Peyer's patch (tissue), 4 donors: Measurements from ENCODE around the gene EP400. TPM values are rescaled to one million over a fixed set of nuclear protein-coding genes. Genes with fewer than 3 reads are reported as not detected.
A peak's percentile ranks its signal among the peaks of the same experiment; 100 is the strongest.

ENCODE experiments used
- DNase-seq, 3 donors: peaks; one replicate each; pipeline ENCODE4 v3.0.0-alpha.2; 2017 to 2019
- H3K27ac ChIP-seq, 4 donors: fragments of 200-600 bp; sonication (generic); one replicate each; pipeline ENCODE4 v1.5.1; 2016 to 2019
- H3K27me3 ChIP-seq, 2 donors: fragments of 200-600 bp; sonication (generic); one replicate each; pipeline ENCODE4 v1.5.1; 2019
- H3K36me3 ChIP-seq, 3 donors: fragments of 200-600 bp; sonication (generic); one replicate each; pipeline ENCODE4 v1.5.1; 2016 to 2019
- H3K4me1 ChIP-seq, 4 donors: fragments of 200-600 bp; sonication (generic); one replicate each; pipeline ENCODE4 v1.5.1; 2016 to 2019
- H3K4me3 ChIP-seq, 4 donors: fragments of 200-600 bp; sonication (generic); 1 replicate in 3 of 4; 2 replicates in 1 of 4; pipeline ENCODE4 v1.5.1; 2016 to 2019; ENCODE audit warnings: mild to moderate bottlenecking in 1 of 4
- H3K9me3 ChIP-seq, 4 donors: fragments of 200-600 bp; sonication (generic); one replicate each; pipeline ENCODE4 v1.5.1; 2016 to 2019; ENCODE audit warnings: mild to moderate bottlenecking in 1 of 4
- CTCF ChIP-seq, 6 experiments: fragments of 450-650 bp in 4 of 6; fragments of 200-600 bp in 2 of 6; sonication (generic) in 1 of 6; IDR thresholded peaks; one replicate each; pipeline ENCODE4 v1.5.1; 2017 to 2019; ENCODE audit warnings: antibody characterized with exemption in 6 of 6, mild to moderate bottlenecking in 3 of 6, moderate library complexity in 1 of 6
- POLR2A ChIP-seq, 2 donors: fragments of 450-650 bp; IDR thresholded peaks; one replicate each; pipeline ENCODE4 v1.5.1; 2017; ENCODE audit warnings: antibody characterized with exemption in 2 of 2, mild to moderate bottlenecking in 2 of 2, moderate library complexity in 2 of 2
- total RNA-seq, 4 donors: library from RNA; depleted of rRNA; stranded (reverse); fragments of >200 nt; gene quantifications; one replicate each; pipeline ENCODE4 v1.1.0, GENCODE V29; 2016

The EP400 gene
- total RNA-seq, 4 donors from 2014 or later = 22.1 to 60.2 (median 49.2) TPM

GRCh38 chr12:131939007-131939406 lies 10.7 kb upstream of the EP400 start:
- no peak for TF ChIP-seq POLR2A (IDR thresholded peaks at IDR 0.05)
- TF ChIP-seq CTCF (IDR thresholded peaks at IDR 0.05) = no peak
- peak overlapping the region in 1 of 4 donors; percentile 65 for H3K27ac ChIP-seq
- peak in 1 of 3 donors; percentile 66 for DNase-seq
- H3K4me1 ChIP-seq = no peaks in the 10 kb centered on the region
- no peaks in the 10 kb centered on the region for H3K9me3 ChIP-seq
- H3K36me3 ChIP-seq = peaks cover 0 to 45% (median 0%) of the 10 kb centered on the region in 3 donors
- H3K27me3 ChIP-seq = no peaks in the 10 kb centered on the region
- no peak overlapping the region for H3K4me3 ChIP-seq

- H3K4me3 ChIP-seq = no peak overlapping the region
- no peaks in the 10 kb centered on the region for H3K4me1 ChIP-seq
- no peaks in the 10 kb centered on the region for H3K9me3 ChIP-seq
- H3K27me3 ChIP-seq = no peaks in the 10 kb centered on the region
- H3K27ac ChIP-seq = peak overlapping the region in 2 of 4 donors; percentile 40 to 65
- TF ChIP-seq POLR2A (IDR thresholded peaks at IDR 0.05) = no peak
- TF ChIP-seq CTCF (IDR thresholded peaks at IDR 0.05) = no peak
- H3K36me3 ChIP-seq = peaks cover 0 to 41% (median 0%) of the 10 kb centered on the region in 3 donors
- DNase-seq = peak in 2 of 3 donors; percentile 10 to 44
Measured at GRCh38 chr12:131940141-131940547, 9.6 kb upstream of the EP400 start.

GRCh38 chr12:131941116-131941986 lies 8.4 kb upstream of the EP400 start:
- Histone ChIP-seq H3K27ac (no peak overlapping the region), H3K9me3 (no peaks in the 10 kb centered on the region), H3K4me1 (no peaks in the 10 kb centered on the region), H3K4me3 (no peak overlapping the region), H3K36me3 (peaks cover 0 to 32% (median 0%) of the 10 kb centered on the region in 3 donors), H3K27me3 (no peaks in the 10 kb centered on the region)
- TF ChIP-seq CTCF (IDR thresholded peaks at IDR 0.05) (no peak), POLR2A (IDR thresholded peaks at IDR 0.05) (no peak)
- DNase-seq = peak in 1 of 3 donors; percentile 36

- no peaks in the 10 kb centered on the region for H3K9me3 ChIP-seq
- no peak for TF ChIP-seq POLR2A (IDR thresholded peaks at IDR 0.05)
- TF ChIP-seq CTCF (IDR thresholded peaks at IDR 0.05) = no peak
- peaks cover 0 to 32% (median 0%) of the 10 kb centered on the region in 3 donors for H3K36me3 ChIP-seq
- no peaks in the 10 kb centered on the region for H3K4me1 ChIP-seq
- H3K27ac ChIP-seq = no peak overlapping the region
- DNase-seq = peak in 1 of 3 donors; percentile 41
- no peaks in the 10 kb centered on the region for H3K27me3 ChIP-seq
- no peak overlapping the region for H3K4me3 ChIP-seq
Measured at GRCh38 chr12:131941987-131942341, 7.8 kb upstream of the EP400 start.

- no peaks in the 10 kb centered on the region for H3K27me3 ChIP-seq
- H3K4me3 ChIP-seq = no peak overlapping the region
- peak in 1 of 3 donors; percentile 34 for DNase-seq
- H3K4me1 ChIP-seq = no peaks in the 10 kb centered on the region
- H3K9me3 ChIP-seq = no peaks in the 10 kb centered on the region
- H3K27ac ChIP-seq = no peak overlapping the region
- no peak for TF ChIP-seq CTCF (IDR thresholded peaks at IDR 0.05)
- TF ChIP-seq POLR2A (IDR thresholded peaks at IDR 0.05) = no peak
- H3K36me3 ChIP-seq = peaks cover 0 to 32% (median 0%) of the 10 kb centered on the region in 3 donors
Measured at GRCh38 chr12:131942671-131943070, 7.1 kb upstream of the EP400 start.
